HT-29 (cell line): Measurements from ENCODE around the gene BTG4. TPM values are rescaled to one million over a fixed set of nuclear protein-coding genes. Genes with fewer than 3 reads are reported as not detected.
A peak's percentile ranks its signal among the peaks of the same experiment; 100 is the strongest.

Experiments
- DNase-seq: peaks from one replicate; pipeline ENCODE4 v3.0.0-alpha.2; 2015; ENCODE audit warnings: low spot score
- small RNA-seq: library from RNA; depleted of rRNA; stranded (forward); fragments of <200 nt; gene quantifications from one replicate; pipeline ENCODE3, GENCODE V24; 2014
- total RNA-seq: library from RNA; depleted of rRNA; stranded (reverse); fragments of >200 nt; shearing (Covaris generic); gene quantifications from 2 replicates; pipeline ENCODE4 v1.2.3, GENCODE V29; 2014; rRNA removed

The BTG4 gene
- total RNA-seq, 1 experiment from 2014 or later: not detected

GRCh38 chr11:111455291-111456085, 56.7 kb downstream of the BTG4 start:
- DNase-seq: no peak

DNA sequence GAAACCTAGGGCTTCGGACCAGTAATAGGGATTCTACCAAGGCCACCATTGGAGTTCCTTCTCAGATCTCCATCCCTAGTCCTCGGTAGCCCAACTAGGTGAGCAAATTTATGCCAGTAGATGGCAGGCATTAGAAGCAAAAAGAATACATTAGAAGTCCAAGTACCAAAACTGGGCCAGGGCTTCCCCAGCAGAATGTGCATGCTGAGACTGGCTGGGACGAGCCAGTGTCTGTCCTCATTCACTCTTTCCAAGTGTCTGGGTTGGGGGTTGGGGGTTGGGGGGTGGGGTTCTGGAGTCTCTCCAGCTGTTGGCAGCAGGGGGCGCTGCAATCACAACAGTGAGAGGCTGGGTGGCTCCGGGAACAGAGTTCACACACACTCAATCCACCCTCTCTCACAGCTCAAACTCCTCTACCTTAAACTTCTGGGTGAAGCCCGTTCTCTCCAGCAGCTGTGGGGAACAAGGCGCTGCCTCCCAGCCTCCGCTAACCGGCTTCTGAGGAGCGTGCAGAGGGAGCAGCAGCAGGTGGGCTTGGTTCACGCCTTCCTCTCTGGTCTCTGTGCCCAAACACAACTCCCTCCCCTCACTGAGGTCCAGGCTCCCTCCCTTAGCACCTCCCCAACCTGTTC, 57.5 kb downstream of the BTG4 start:
- peak; percentile 54 for DNase-seq

GRCh38 chr11:111452817-111453552, 59.2 kb downstream of the BTG4 start:
- no peak for DNase-seq

- DNase-seq: no peak
Measured at GRCh38 chr11:111452146-111452545, 60.0 kb downstream of the BTG4 start.

DNA sequence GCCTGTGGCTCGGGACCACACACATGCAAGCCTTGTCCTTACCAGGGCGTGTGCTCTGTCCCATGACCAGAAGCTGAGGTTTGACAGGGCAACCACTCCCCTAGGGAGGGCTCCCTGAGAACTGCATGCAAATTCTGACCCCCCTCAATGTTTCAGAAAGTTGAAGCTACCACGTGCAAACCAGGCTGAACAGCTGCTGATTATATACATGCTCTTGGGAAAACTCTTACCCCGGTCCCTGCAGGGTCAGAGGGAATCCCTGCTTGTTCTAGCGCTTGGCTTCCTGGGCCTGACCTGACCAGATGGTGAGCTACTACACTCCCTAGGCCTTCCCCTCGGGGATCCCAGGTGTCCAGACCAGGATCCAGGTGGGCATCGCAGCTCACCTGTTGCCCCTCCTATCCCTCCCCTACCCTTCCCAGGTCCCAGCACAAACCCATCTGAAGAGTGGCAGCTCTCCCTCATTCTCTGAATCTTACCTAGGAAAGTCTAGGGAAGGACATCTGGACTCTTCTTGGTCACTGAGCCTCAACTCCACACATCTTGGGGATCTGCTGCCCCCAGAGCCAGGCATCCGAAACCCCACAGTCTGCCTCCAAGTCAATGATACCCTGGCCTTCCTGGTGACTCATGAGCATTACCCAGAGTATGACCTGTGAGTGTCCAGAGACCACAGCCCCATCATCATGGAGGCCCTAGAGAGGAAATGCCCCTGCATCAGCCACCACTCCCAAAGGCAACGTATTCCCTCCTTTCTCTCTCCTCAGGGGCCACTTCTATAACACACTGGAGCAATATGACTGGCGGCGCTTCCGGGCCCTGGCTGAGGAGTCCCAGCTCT, 61.5 kb downstream of the BTG4 start:
- DNase-seq: no peak

- DNase-seq: no peak
Measured at GRCh38 chr11:111449696-111450479, 62.3 kb downstream of the BTG4 start.

DNA sequence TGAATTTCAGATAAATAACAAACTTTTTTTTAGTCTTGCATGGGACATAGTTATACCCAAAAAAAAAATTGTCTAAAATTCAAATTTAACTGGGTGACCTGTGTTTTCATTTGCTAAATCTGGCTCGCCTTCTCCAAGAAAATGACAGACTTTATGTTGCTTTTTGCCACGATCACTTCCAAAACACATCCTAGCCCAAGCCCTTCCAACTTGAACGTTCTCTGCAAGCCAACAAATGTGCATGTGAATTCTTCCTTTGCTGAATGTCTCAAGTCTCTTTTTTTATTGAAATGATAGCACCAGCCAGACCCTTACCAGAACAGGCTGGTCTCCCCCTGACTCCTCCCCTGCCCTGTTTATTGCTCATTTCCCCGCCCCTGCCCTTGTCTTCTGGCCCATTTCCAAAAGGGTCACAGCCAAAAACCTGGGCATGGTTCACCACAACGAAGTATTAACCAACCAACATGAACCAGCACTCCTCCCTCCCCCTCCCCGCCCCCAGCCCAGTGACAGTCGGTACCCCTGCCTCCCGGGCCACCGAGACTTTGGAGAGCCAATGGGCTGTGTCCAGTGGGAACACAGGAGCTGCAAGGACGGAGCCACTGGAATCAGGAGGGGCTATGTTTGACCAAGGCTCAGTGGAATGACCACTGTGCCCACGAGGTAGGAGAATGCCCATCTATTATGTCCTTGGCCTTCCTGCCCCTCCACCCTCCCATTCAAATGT, 63.2 kb downstream of the BTG4 start:
- DNase-seq: no peak

GRCh38 chr11:111448414-111448813, 63.8 kb downstream of the BTG4 start:
- no peak for DNase-seq

DNA sequence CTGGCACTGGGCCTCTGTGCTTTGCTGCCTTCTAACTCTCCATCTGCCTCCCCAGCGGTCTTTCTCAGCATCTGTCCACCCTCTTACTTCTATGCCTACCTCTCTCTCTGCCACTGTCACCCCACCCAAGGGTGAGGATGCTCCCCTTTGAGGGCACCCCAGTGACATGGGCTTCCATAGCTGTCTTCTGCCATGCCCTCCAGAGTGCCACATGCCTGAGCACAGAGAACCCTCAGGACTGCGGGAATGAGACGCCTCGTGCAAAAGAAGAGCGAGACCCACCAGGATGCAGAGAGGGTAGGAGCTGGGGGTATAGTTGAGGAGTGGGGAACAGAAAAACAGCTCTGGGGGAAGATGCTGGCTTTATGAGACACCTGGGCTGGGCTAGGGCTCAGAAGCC, 64.3 kb downstream of the BTG4 start:
- DNase-seq: no peak

DNA sequence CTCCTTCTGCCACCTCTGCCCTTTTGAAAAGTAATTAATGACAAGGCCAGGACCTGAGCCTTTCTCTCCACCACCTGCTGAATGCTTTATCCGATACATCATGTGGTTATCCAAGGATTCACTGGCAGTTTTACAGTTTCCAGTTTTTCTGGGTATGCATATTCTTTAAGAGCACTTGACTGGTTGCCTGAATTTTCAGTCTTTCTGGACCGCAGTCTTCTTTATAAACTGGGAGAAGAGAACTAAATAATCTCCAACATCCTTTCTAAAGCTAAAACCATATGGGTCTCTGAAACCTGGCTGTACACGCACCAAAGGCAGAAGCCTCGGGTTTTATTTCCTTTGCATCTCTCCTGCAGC, 65.1 kb downstream of the BTG4 start:
- DNase-seq: no peak

DNA sequence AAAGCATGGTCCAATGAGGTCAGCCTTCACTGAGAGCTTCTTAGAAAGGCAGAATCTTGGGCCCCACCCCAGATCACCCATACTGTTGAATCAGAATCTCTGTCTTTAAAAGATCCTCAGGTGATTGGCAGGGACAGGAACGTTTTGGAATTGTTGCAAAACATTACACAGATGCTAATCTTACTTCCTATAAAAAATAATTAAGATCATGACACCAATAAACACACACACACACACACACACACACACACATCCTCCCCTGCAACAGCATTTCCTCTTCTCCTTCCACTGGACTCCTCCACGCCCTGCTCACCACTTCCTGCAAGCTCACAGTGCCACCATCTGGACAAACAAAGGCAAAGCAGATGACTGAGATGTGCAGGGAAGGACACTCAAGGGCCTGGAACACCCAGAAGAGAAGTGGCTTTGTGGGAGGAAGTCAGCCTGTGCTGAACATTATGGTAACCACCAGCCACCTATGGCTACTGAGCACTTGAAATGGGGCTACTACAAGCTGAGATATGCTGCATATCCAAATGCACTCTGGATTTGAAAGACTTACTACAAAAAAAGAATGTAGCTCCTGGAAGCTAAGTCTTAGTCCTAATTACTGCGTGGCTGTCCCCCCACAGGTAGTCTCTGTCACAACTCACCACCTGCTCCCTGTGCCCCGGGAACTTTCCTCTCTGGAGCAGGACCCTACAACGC, 65.6 kb downstream of the BTG4 start:
- peak; percentile 96 for DNase-seq

GRCh38 chr11:111445586-111445985, 66.6 kb downstream of the BTG4 start:
- DNase-seq: no peak

Small RNAs within 50 kb of the gene (small RNA-seq; reads per million reads assigned to genes)
- gene MIR34B: not detected
- gene MIR34C: not detected

Other genes starting within 250 kb of the BTG4 start
- gene POU2AF3, start 213.8 kb downstream of the BTG4 start, total RNA-seq: 14.5 and 23.0 TPM in 2 replicates
- 2.0 and 4.0 TPM in 2 replicates for gene POU2AF1, start 133.1 kb downstream of the BTG4 start, total RNA-seq
- gene HOATZ, start 2.4 kb upstream of the BTG4 start, total RNA-seq: not detected in 2 replicates
- gene LAYN, start 28.3 kb upstream of the BTG4 start, total RNA-seq: not detected in 2 replicates
- gene SIK2, start 90.1 kb upstream of the BTG4 start, total RNA-seq: 11.4 and 12.4 TPM in 2 replicates